HG03060 (cell line): ENCODE data around the gene SYNJ2BP.

Experiments
- ATAC-seq: cut with Tn5 transposase; IDR thresholded peaks from one replicate; pipeline ENCODE4 v1.9.1; 2021; ENCODE audit warnings: low read depth, moderate number of reproducible peaks; ENCODE audit not compliant: unreplicated experiment

SYNJ2BP gene

DNA sequence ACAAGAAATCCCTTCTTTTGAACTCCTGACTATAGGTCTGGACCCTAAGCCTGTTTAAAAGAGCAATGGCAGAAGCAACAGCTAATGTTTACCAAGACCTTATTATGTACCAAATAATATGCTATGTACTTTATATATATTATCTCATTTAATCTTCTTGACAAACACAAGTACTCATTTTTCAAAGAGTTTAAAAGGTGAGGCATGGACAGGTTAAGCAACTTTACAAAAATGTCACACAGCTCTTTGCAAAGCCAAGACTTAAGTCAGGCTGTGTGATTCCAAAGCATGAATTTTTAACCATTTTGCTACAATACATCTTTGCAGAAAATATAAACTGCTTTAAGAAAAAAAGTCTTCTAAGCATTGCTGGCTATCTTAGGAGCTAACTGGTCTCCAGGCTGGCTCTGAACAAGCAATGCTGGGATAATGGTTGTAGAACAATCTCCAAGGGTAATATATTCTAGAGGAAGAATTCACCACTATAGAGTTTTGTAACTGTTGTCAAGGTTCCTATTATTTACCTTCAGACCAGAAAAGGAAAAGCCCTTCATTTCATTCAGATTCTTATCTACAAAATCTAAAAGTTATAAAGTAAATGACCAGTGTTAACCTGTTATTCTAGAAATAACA is 22.1 kb downstream of the SYNJ2BP start:
- ATAC-seq, result no peak

- no peak for ATAC-seq
These were observed 24.2 kb downstream of the SYNJ2BP start for GRCh38 chr14:70392676-70393075.

DNA sequence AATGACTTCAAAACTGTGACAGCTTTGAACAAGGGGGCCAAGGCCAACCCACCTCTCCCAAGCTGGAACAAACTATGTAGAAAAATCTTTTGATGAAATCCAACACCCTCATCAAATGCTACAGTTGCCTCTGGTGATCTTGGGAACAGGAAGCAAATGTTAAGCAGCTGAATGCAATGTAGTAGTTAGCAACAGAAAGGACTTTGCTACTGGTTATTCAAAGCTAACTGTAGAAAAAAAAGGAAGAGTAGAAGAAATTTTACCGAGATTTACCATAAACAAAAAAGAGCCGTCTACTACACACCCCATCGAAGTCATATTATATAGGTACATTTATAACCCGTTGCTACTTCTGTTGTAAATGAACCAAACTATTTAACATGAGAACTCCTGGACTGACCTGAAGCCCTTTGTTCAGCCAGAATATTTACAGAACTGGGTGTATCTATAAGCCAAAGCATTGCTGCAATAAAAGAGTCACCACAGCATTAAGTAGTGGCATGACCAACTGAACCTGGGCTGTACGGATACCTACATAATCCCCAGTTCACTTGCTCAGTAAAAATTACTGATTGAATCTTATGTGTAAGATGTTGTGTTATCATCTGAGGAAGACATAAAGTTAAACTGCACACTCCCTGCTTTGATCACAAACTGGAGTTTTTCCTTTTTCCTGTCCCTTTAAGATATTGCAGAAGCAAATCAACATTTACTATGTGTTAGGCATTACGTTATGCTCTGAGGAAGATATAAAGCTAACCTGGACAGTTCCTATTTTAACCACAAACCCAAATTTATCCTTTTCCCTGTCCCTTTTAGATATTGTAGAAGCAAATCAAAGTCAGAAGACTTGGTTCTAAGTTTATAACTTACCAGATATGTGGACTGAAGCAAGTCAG is 25.1 kb downstream of the SYNJ2BP start:
- no peak for ATAC-seq

DNA sequence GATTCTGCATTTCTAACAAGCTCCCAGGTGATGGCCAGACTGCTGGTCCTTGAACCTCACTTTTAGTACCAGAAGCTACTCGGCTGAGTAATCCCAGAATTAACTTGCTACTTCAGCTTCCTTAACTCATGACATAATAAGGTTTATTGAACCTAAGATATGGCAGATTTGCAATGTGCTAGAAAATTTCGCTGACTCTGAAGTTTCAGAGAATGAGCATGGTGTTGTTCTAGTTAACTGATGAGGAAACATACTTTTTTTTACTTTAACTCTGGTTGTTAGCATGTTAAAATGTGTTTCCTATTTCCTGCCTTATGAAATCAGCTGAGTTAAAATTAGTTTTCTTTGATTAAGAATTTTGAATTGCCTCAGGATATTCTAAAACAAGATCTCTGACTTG is 34.4 kb downstream of the SYNJ2BP start:
- ATAC-seq, result no peak

DNA sequence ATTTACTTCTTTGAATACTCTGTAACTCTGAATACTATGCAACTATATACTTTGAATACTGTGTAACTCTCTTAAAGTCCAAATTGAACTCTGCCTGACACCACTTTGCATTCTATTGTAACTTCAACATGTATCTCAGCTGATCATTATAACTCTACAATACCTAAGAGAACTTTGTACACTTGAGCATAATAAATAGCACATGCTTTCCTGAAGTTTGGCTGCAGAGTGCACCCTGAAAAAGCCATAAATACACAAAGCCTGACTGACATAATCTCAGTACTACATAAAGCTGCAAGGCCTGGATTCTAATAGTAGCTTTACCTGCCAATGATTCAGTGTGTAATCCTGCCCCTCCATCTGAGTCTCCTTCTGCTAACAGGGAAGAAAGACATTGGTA is 36.1 kb downstream of the SYNJ2BP start:
- no peak for ATAC-seq

- no peak for ATAC-seq
These were observed 38.2 kb downstream of the SYNJ2BP start for GRCh38 chr14:70378696-70379095.
